NOMO-1 treated with dmso at 0.1 percent for 144 hours (cell line): ENCODE measurements around the gene RASL10A.
"Not testable (repeated sequence)": the region's sequence is repeated elsewhere in the genome, so short reads cannot be mapped to it uniquely, and the experiment has no call there.

Experiments used
- DNase-seq: peaks from one replicate; lab custom pipeline; 2025; ENCODE audit not compliant: unreplicated experiment; lab: John Stamatoyannopoulos, UW

RASL10A gene

GRCh38 chr22:29315286-29316140, at the start of gene RASL10A:
Gene RASL10A (minus strand): TSS chr22:29315697. CDS start chr22:29315246, 451 bp downstream.
- no peak for DNase-seq

- no peak for DNase-seq
These were observed 44.0 kb upstream of the RASL10A start for GRCh38 chr22:29359469-29359868.

GRCh38 chr22:29357193-29357890, 41.8 kb upstream of the RASL10A start:
- DNase-seq: not testable (repeated sequence)

GRCh38 chr22:29353860-29354259, 38.4 kb upstream of the RASL10A start:
- no peak for DNase-seq

- DNase-seq: no peak
These were observed 37.8 kb upstream of the RASL10A start for GRCh38 chr22:29353286-29353685.

GRCh38 chr22:29352778-29353177, 37.3 kb upstream of the RASL10A start:
- no peak for DNase-seq

GRCh38 chr22:29351891-29352290, 36.4 kb upstream of the RASL10A start:
- no peak for DNase-seq

GRCh38 chr22:29351042-29351441, 35.5 kb upstream of the RASL10A start:
- DNase-seq: no peak

- DNase-seq: no peak
These were observed 33.5 kb upstream of the RASL10A start for GRCh38 chr22:29348956-29349355.

GRCh38 chr22:29348041-29348440, 32.5 kb upstream of the RASL10A start:
- no peak for DNase-seq

GRCh38 chr22:29346659-29347058, 31.2 kb upstream of the RASL10A start:
- no peak for DNase-seq

GRCh38 chr22:29345932-29346331, 30.4 kb upstream of the RASL10A start:
- DNase-seq: no peak

GRCh38 chr22:29344889-29345288, 29.4 kb upstream of the RASL10A start:
- not testable (repeated sequence) for DNase-seq

- no peak for DNase-seq
These were observed 28.6 kb upstream of the RASL10A start for GRCh38 chr22:29344137-29344536.

GRCh38 chr22:29343313-29343805, 27.9 kb upstream of the RASL10A start:
- no peak for DNase-seq

GRCh38 chr22:29342577-29343312, 27.2 kb upstream of the RASL10A start:
- DNase-seq: no peak

GRCh38 chr22:29342177-29342576, 26.7 kb upstream of the RASL10A start:
- DNase-seq: no peak

GRCh38 chr22:29341849-29342127, 26.3 kb upstream of the RASL10A start:
- no peak for DNase-seq

GRCh38 chr22:29341056-29341848, 25.8 kb upstream of the RASL10A start:
- DNase-seq: no peak

- no peak for DNase-seq
These were observed 25.1 kb upstream of the RASL10A start for GRCh38 chr22:29340566-29340965.
